ENCODE results near the gene UGT1A4. TPM values are rescaled to one million over a fixed set of nuclear protein-coding genes. Genes with fewer than 3 reads are reported as not detected.

The UGT1A4 gene
- total RNA-seq, 1 experiment from 2014 or later, result not detected

- Mint-ChIP-seq H3K36me3 (ENCODE audit: insufficient read depth, unreplicated experiment) (no peaks in the 10 kb centered on the region), H3K27me3 (ENCODE audit: insufficient read depth, unreplicated experiment) (no peaks in the 10 kb centered on the region), H3K9me3 (ENCODE audit: unreplicated experiment) (peaks cover 24% of the 10 kb centered on the region), H3K4me3 (ENCODE audit: unreplicated experiment) (no peak overlapping the region), H3K4me1 (ENCODE audit: insufficient read depth, unreplicated experiment) (no peaks in the 10 kb centered on the region), H3K27ac (ENCODE audit: low read depth, unreplicated experiment) (no peak overlapping the region)
- POLR2A ChIA-PET, result interaction anchor here (0.7 kb wide), 1 partner anchor 252 kb away, joined by 3 read pairs; no protein-coding TSS in a partner anchor
- CTCF ChIA-PET, result no interaction called here
- intact Hi-C loops (cut with micrococcal nuclease), result no loop called here
- DNase-seq (ENCODE audit: unreplicated experiment), result no peak
- BruUV-seq (replicated peaks), result no TSS peak
- no peak for TF ChIP-seq CTCF (IDR thresholded peaks at IDR 0.05; ENCODE audit: unreplicated experiment)
Measured at GRCh38 chr2:233780771-233781170, 62.2 kb downstream of the UGT1A4 start.

DNA sequence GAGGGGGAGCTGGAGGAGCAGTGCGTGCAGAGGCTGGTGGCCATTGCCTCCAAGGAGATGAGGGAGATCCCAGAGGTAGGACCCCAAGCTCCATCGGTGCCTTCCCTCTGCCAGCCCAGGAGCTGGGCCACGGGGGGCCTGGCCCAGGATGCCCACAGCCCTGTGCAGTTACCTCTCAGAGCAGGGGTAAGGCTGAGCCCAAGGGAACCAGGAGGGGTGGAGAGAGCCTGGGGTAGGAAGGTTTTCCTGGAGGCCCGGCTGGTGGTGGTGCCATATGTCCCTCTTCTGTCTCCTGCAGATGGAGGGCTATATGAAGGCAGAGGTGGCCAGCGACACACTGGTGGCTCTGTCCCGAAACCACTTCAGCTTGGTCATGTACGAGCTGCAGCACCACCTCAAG is 71.0 kb downstream of the UGT1A4 start:
- H3K27me3 Mint-ChIP-seq (ENCODE audit: insufficient read depth, unreplicated experiment), result no peaks in the 10 kb centered on the region
- no peak for DNase-seq (ENCODE audit: unreplicated experiment)
- no peaks in the 10 kb centered on the region for H3K36me3 Mint-ChIP-seq (ENCODE audit: insufficient read depth, unreplicated experiment)
- ChIA-PET CTCF (no interaction called here), POLR2A (no interaction called here)
- no peaks in the 10 kb centered on the region for H3K4me1 Mint-ChIP-seq (ENCODE audit: insufficient read depth, unreplicated experiment)
- intact Hi-C loops (cut with micrococcal nuclease), result no loop called here
- no peak overlapping the region for H3K27ac Mint-ChIP-seq (ENCODE audit: low read depth, unreplicated experiment)
- H3K4me3 Mint-ChIP-seq (ENCODE audit: unreplicated experiment), result no peak overlapping the region
- TF ChIP-seq CTCF (IDR thresholded peaks at IDR 0.05; ENCODE audit: unreplicated experiment), result no peak
- BruUV-seq (replicated peaks), result no TSS peak
- peaks cover 13% of the 10 kb centered on the region for H3K9me3 Mint-ChIP-seq (ENCODE audit: unreplicated experiment)

DNA sequence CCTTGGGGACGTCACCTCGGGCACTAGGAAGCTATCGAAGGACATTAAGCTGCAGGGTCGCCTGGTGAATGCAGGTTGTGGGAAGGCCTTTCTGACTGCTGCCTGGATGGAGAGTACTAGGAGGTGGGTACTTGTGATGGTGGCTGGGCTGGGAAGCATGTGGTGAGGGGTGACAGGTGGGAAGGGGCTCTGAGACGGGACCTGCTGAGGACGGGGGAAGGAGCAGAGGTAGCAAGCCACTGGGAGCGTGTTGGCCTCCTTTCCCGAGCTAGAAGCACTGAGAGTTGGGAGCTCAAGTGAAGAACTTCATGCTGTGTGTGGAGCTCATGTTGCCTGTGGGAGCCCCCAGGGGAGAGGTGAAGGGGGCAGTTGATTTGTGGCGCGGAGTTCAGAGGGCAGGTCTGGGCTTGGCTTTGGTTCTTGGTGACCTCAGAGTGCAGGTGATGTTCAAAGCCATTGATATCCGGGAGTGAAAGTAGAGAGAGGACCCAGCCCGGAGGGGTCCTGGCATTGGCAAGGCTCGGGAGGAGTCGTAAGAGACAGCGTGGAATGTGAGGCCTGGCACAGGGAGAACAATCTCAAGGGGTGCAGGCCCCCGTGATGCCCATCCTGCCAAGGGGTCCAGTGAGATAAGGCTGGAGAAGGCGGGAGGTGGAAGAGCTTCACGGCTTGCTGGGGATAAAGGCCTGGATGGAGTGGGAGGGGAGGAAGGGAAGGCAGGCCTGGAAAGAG is 72.8 kb downstream of the UGT1A4 start:
- TF ChIP-seq CTCF (IDR thresholded peaks at IDR 0.05; ENCODE audit: unreplicated experiment), result no peak
- no peaks in the 10 kb centered on the region for H3K27me3 Mint-ChIP-seq (ENCODE audit: insufficient read depth, unreplicated experiment)
- no peaks in the 10 kb centered on the region for H3K4me1 Mint-ChIP-seq (ENCODE audit: insufficient read depth, unreplicated experiment)
- H3K27ac Mint-ChIP-seq (ENCODE audit: low read depth, unreplicated experiment), result no peak overlapping the region
- ChIA-PET CTCF (interaction anchor here (0.6 kb wide), 1 partner anchor 184 kb away, joined by 4 read pairs; no protein-coding TSS in a partner anchor), POLR2A (no interaction called here)
- intact Hi-C loops (cut with micrococcal nuclease), result no loop called here
- no TSS peak for BruUV-seq (replicated peaks)
- H3K4me3 Mint-ChIP-seq (ENCODE audit: unreplicated experiment), result no peak overlapping the region
- no peaks in the 10 kb centered on the region for H3K36me3 Mint-ChIP-seq (ENCODE audit: insufficient read depth, unreplicated experiment)
- H3K9me3 Mint-ChIP-seq (ENCODE audit: unreplicated experiment), result peaks cover 6% of the 10 kb centered on the region
- no peak for DNase-seq (ENCODE audit: unreplicated experiment)

DNA sequence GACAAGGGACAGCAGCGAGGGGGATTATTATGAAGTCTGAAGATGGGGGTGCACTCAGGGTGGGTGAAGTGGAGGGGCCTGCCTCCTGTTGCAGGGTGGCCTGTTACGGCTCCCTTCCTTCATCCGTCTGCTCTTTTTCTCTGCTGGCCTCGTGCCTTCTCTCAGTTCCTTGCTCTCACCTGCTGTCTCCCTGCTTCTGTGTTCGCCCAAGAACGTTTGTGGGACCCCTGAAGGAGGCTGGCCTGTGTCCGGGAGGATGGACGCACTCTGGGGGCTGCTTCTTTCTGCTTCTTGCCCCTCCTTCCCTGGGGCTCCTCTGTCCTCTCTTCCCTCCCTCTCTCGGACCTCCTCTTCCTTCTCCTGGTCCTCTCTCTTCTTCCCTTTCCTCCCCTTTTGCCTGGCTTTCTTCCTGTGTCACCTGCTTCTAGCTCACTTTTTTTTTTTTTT is 73.4 kb downstream of the UGT1A4 start:
- POLR2A ChIA-PET, result interaction anchor here (0.5 kb wide), 1 partner anchor 59 kb away, joined by 3 read pairs; no protein-coding TSS in a partner anchor
- H3K27ac Mint-ChIP-seq (ENCODE audit: low read depth, unreplicated experiment), result no peak overlapping the region
- TF ChIP-seq CTCF (IDR thresholded peaks at IDR 0.05; ENCODE audit: unreplicated experiment), result no peak

More for the DNA sequence above, 73.4 kb downstream of the UGT1A4 start:
- no peak for DNase-seq (ENCODE audit: unreplicated experiment)
- CTCF ChIA-PET, result interaction anchor here (0.6 kb wide), 1 partner anchor 183 kb away, joined by 4 read pairs; no protein-coding TSS in a partner anchor
- BruUV-seq (replicated peaks), result no TSS peak
- Mint-ChIP-seq H3K4me3 (ENCODE audit: unreplicated experiment) (no peak overlapping the region), H3K9me3 (ENCODE audit: unreplicated experiment) (peaks cover 6% of the 10 kb centered on the region), H3K36me3 (ENCODE audit: insufficient read depth, unreplicated experiment) (no peaks in the 10 kb centered on the region), H3K4me1 (ENCODE audit: insufficient read depth, unreplicated experiment) (no peaks in the 10 kb centered on the region), H3K27me3 (ENCODE audit: insufficient read depth, unreplicated experiment) (no peaks in the 10 kb centered on the region)
- intact Hi-C loops (cut with micrococcal nuclease), result no loop called here

Measured in MCF 10A (cell line).